Inflammatory macrophage treated with lipopolysaccharide for 4 hours (primary cell): ENCODE measurements around the gene TSPYL4.

ENCODE experiments used
- DNase-seq: peaks from one replicate; pipeline ENCODE4 v3.0.0-alpha.2; 2020

Gene TSPYL4

DNA sequence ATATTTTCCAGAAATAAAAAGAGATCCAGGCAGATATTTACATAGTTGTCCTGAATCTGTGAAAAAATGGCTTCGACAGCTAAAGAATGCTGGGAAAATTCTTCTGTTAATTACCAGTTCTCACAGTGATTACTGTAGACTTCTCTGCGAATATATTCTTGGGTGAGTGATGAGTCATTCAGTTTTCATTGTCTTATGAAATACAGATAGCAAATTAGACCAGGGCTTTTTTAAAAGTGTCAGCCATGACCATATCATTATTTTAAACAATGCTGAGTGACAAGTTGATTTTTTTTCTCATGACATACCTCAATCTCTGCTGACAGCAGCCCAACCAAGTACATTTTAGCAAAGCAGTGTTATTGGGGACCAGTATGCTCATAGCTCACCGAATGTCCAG is 32.8 kb downstream of the TSPYL4 start:
- DNase-seq: no peak

DNA sequence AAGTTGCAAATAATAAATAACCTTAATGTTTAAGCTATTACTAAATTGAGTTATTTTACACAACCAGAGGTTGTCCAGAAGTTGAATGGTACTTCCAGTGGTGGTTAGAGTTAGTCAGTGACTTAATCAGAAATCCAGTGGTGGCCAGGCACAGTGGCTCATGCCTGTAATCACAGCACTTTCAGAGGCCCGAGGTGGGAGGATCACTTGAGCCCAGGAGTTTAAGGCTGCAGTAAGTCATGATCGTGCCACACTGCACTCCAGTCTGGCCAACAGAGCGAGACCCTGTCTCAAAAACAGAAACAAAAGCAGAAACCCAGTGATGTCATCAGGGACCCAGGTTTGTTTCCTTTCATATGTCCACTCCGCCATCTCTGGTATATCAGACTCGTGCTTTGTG is 35.0 kb downstream of the TSPYL4 start:
- no peak for DNase-seq

DNA sequence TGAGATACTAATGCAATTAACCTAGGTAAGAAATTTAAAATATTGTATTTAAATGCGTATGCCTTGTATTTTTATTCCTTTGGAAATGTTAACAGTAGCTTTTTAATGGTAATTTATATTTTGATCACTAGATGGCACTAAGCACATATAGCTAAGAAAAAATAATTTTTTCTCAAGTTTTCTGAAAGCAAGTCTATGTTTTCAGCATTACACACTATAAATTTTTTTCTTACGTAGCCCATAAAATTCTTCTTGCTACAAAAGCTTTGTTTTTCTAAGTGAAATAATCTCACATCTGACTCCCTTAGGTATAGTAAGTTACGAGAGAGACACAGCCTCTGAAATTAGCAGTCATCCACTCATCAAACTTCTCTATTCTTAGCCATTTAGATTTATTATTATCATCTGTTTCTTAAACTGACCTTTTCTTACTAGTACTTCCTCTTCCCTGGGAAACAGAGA is 35.7 kb downstream of the TSPYL4 start:
- DNase-seq: peak; percentile 31

DNA sequence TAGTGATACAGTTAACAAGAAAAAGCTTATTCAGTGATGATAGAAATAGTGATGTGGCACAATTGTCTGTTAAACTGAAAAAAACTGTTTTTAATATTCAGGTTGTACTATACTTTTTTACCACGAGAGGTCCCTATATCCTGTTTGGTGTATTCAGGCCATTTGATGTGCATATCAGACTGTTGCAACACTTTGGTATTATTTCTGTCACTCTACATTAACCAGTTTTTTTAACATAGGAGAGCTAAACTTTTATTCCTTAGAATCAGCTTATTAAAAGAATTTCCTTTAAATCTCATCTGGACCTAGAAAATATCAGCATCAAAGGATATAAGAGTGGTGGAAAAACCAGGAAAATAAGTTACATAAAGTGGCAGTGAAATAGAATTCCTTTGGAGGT is 36.8 kb downstream of the TSPYL4 start:
- peak; percentile 66 for DNase-seq

DNA sequence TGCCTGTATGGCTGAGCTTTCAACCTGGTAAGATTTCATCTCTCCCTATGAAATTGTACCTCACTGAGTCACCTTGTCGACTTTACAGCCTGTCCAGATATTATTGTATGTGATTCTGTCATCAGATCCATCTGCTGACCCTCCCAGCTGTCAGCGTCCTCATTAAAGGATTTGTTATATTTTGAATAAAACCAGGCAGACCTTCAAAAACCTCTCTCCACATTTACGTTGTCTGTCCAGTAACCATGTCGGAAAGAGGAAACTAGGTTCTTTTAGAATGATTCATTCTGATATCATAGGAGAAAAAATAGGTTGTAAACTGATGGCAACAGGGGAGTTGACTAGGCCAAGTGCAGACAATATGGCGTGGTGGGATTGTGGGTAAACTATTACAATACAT is 38.5 kb downstream of the TSPYL4 start:
- no peak for DNase-seq

DNA sequence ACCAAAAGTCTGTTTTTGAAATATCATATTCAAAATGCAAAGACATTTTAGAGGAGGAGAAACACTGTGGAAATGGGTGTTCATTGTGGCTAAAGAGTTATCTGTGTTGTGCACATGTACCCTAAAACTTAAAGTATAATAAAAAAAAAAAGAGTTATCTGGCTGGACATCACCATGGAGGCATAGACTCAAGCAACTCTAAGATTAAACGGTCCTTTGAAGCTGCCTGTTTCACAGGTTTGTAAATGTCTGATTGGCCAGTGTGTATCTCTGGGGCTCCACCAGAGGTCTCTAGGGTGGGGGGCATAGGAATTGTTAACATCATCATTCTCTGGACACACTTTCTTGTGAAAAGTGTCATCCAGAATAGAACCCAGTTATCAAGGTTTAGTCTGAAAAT is 39.2 kb downstream of the TSPYL4 start:
- DNase-seq: no peak

DNA sequence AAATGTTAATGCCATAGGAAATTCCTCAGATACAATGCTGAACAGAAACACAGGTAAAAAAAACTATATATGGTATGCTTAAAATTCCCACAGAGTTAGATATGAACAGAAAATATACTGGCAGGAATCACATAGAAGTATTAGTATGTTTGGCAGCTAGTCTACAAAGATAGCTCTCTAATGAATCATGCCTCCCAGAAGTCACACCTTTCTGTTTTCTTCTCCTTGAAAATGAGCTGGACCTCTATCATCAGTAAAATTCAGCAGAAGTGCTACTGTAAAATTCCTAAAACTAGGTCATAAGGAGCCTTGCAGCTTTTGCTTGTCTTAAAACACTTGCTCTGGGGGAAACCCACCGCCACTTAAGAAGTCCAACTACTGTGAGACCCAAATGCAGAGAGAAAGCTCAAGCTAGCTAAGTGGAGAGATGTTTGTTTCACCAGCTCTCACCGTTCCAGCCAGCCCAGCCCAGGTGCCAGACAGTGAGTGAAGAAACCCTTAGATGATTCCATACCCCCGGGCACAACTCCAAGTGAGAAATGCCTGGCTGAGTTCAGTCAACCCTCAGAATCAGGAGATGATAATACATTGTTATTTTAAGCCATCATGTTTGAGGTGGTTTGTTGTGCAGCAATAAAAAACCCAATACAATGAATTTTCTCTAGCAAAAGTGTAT is 43.0 kb downstream of the TSPYL4 start:
- no peak for DNase-seq

DNA sequence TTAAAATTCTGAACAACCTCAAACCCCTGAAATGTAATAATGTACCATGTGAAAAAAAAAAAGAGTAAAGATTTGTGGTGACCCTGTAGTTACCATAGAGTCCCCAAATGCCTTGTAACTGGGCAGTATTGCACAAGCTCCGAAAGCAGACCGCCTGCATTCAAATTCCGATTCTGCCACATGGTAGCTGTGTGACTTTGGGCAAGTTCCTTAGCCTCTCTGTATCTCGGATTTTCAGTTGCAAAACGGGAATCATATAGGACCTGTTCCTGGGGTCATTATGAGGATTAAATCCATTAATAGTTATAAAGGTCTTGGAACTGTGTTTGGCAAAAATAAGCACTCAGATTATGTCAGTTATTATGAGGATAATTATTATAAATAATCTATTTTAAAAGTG is 43.6 kb downstream of the TSPYL4 start:
- DNase-seq: no peak

DNA sequence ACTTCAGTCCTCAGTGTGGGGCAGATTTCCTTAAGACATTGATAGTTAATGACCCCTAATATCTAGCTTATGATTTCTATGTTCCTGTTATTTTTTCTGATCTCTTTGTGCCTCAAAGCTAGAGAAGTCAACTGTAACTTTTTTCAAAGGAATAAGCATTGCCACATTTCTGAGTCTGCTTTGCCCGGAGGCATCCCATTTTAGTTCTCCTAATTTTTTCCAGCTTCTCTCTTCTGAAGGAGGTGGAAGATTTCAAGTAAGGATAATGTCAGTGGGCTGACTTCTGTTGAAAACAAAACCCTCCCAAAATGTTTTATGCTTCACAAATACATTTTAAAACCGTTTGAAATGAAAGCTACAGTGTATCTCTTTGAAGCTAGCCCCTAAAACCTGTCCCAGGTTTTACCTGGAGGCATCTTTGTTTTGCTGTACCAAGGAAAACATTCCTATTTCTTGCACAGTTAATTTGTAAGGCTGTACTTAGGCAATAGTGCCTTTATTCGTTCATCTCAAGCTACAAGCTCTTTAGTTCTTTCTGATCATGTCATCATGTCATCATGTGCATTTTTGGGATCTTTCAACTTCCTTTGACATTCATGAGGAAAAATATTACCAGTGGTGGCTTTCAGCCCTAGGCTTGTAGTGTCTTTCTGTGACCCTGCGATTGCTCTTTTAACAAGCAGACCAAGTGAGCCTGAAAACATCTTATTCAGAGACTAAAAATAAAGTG is 45.7 kb downstream of the TSPYL4 start:
- DNase-seq: no peak

DNA sequence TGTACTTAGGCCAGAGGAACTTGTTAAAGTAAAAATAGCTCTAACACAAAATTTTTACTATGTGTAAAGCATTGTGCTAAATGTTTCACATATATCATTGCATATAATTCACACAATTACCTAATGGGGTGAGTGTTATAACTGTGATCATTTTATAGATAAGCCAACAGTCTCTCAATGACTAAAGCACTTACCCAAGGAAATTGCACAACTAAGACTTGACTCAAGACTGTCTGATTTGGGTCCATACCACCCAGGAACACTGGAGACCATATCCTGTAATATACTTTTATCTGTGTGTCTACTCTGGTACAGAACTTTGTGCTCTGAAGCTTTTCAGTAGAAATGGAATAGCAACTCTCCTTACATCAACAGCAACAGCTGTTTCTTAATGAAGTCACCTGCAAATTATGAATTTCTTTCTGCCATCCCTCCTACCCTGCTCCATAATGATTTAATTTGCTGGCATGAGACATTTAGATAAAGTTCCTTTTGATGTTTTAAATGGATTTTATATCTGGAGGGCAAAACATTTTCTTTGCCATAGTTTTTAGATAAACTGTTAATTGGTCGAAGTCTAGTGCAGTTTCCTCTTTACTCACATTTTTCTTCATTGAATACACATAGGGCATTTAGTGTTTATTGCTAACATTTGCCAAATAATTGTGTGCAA is 47.5 kb downstream of the TSPYL4 start:
- peak; percentile 42 for DNase-seq

DNA sequence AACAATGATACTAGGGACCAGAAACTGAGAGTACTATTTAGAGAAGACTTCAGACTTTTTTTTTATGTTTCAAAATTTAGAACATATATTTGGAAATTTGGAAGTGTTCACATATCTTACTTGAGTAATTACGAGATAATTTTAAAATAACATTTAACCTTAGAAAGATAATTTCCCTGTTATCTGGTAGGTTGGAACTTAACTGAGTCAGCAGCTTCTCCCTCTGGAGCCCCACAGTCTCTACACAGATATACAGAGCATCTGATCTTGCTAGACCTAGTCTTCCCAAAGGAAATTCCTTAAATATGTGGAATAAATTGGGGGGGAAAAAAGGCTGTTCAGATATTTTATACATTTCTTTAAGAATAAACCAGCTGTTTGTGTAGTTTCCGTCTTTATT is 48.6 kb downstream of the TSPYL4 start:
- no peak for DNase-seq

DNA sequence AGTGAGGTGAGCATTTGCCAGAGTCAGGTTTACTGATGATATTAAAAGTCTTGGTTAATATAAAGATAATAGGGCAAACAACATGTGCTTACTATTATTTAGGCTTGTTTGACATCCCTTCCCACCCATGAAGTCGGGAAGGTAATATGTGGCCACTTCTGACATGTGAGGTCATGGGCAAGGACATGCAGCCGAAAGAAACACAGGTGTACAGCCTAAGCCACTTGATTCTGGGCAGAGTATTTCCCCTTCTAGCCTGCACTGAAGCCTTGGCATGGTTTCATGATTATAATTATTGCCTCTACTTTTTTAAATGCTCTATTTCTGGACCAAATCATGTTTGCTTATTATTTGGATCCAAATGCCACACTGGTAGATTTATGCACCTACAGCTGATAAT is 52.3 kb downstream of the TSPYL4 start:
- DNase-seq: no peak

DNA sequence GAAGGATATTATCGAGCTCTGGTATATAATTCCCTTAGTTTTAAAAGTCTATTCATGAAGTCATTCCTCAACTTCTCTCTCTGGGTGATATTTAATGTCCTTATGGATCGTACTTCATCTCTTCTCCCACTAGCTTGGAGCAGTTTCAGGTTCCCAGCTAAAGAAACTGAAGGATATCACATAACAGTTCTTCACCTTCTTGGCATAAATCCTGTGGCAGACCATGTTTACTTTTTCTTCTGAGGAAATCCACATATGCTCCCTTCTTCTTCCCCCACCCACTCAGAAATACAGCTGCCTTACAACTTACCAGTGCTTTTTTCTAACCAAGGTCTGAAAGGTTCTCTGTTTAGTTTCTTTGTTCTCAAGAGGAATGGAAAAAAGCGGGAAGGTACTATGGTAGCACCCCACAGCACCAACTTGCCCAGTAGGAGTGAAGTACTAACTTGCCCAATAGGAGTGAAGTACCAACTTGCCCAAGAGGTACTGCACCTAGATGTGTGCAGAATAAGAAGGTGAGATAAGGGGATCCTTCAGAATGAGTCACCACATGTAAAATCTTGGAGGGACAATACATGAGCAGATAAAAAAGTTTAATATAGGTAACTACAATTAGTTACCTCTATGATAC is 53.1 kb downstream of the TSPYL4 start:
- no peak for DNase-seq
